Activated CD8-positive, alpha-beta T cell treated with anti-CD3 and anti-CD28 coated beads for 36 hours (primary cell): ENCODE results near the gene SUSD1. TPM values are rescaled to one million over a fixed set of nuclear protein-coding genes. Genes with fewer than 3 reads are reported as not detected.

Source experiments
- total RNA-seq, 2 experiments: library from RNA; stranded (reverse); gene quantifications; one replicate each; pipeline ENCODE4 v1.2.3, GENCODE V29; 2021

SUSD1 gene
- total RNA-seq, 2 experiments from 2014 or later, result 3.0 to 3.6 TPM

Other genes with a start within 250 kb of the SUSD1 start
- 100 to 1,000 TPM; 108 to 120 TPM for gene PTBP3, start 158.3 kb upstream of the SUSD1 start, total RNA-seq
- gene HSDL2, start 204.8 kb upstream of the SUSD1 start, total RNA-seq, result 10 to 100 TPM; 24.5 to 25.3 TPM